GM18499 (cell line): Measurements from ENCODE around the gene NTRK2.

ENCODE experiments used
- ATAC-seq: cut with Tn5 transposase; IDR thresholded peaks from one replicate; pipeline ENCODE4 v1.9.1; 2021; ENCODE audit warnings: moderate number of reproducible peaks; ENCODE audit not compliant: insufficient read depth, unreplicated experiment

NTRK2 gene

GRCh38 chr9:84669288-84670137, at the start of gene NTRK2:
TSS of gene NTRK2 (plus strand) at chr9:84669729. CDS start at chr9:84670749, 1,020 bp downstream.
- no peak for ATAC-seq

- ATAC-seq, result no peak
Measured at GRCh38 chr9:84620338-84620737, 49.2 kb upstream of the NTRK2 start.

GRCh38 chr9:84621811-84622210, 47.7 kb upstream of the NTRK2 start:
- ATAC-seq, result no peak

GRCh38 chr9:84622981-84623380, 46.5 kb upstream of the NTRK2 start:
- no peak for ATAC-seq

- ATAC-seq, result no peak
Measured at GRCh38 chr9:84636436-84636835, 33.1 kb upstream of the NTRK2 start.

GRCh38 chr9:84642553-84643141, 26.9 kb upstream of the NTRK2 start:
- no peak for ATAC-seq

- no peak for ATAC-seq
Measured at GRCh38 chr9:84647699-84648098, 21.8 kb upstream of the NTRK2 start.

- no peak for ATAC-seq
Measured at GRCh38 chr9:84652496-84653120, 16.9 kb upstream of the NTRK2 start.

- no peak for ATAC-seq
Measured at GRCh38 chr9:84655447-84655846, 14.1 kb upstream of the NTRK2 start.

- no peak for ATAC-seq
Measured at GRCh38 chr9:84659313-84659712, 10.2 kb upstream of the NTRK2 start.

- no peak for ATAC-seq
Measured at GRCh38 chr9:84659773-84660172, 9.8 kb upstream of the NTRK2 start.

- no peak for ATAC-seq
Measured at GRCh38 chr9:84667571-84668195, 1.8 kb upstream of the NTRK2 start.

- no peak for ATAC-seq
Measured at GRCh38 chr9:84668196-84669012, 1.1 kb upstream of the NTRK2 start.

- ATAC-seq, result no peak
Measured at GRCh38 chr9:84669013-84669287, 579 bp upstream of the NTRK2 start.

GRCh38 chr9:84670138-84671041, 861 bp downstream of the NTRK2 start:
- no peak for ATAC-seq

- ATAC-seq, result no peak
Measured at GRCh38 chr9:84671586-84672521, 2.3 kb downstream of the NTRK2 start.

- ATAC-seq, result no peak
Measured at GRCh38 chr9:84673806-84674205, 4.3 kb downstream of the NTRK2 start.

GRCh38 chr9:84677080-84677479, 7.6 kb downstream of the NTRK2 start:
- no peak for ATAC-seq
